Testis (tissue), 2 donors: ENCODE data around the gene KRT39.

ENCODE experiments used
- CTCF ChIP-seq, 3 experiments: fragments of 450-650 bp in 2 of 3; fragments of 200-600 bp in 1 of 3; sonication (generic) in 1 of 3; IDR thresholded peaks; one replicate each; pipeline ENCODE4 v1.5.1; 2016 to 2019; ENCODE audit warnings: antibody characterized with exemption in 3 of 3, mild to moderate bottlenecking in 2 of 3, moderate library complexity in 1 of 3
- POLR2A ChIP-seq: fragments of 450-650 bp; IDR thresholded peaks from one replicate; pipeline ENCODE4 v1.6.1; 2017; ENCODE audit warnings: antibody characterized with exemption, mild to moderate bottlenecking, moderate library complexity

DNA sequence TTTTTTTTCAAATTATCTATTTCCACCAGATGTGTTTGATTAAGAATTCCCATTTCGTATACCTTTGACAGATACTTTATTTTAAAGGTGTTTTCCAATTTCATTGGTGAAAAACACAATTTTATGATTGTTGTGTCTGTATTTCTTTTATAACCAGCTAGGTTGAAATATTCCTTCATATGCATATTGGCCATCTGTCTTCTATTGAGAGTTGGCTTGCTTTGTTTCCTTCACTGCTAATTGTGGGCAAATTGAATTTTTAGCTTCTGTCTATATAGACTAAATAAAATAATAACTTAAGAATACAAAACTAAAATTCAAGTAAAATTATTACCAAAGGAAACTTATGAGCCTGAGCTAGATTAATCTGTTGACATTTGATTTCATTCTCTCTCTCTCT, 28.4 kb upstream of the KRT39 start:
- no peak for TF ChIP-seq CTCF (IDR thresholded peaks at IDR 0.05)
- no peak for TF ChIP-seq POLR2A
